HCT116 (cell line): ENCODE measurements around the gene ZNRF3.

Experiments used
- CTCF ChIP-seq, 3 experiments: fragments of 200-600 bp in 1 of 3; sonication (generic) in 1 of 3; IDR thresholded peaks in 2 of 3; conservative IDR thresholded peaks in 1 of 3; 2 replicates each; pipeline ENCODE4 v1.5.1; 2012 to 2017; ENCODE audit warnings: low read depth in 2 of 3, low read length in 2 of 3, antibody characterized with exemption in 1 of 3, borderline replicate concordance in 1 of 3, control low read depth in 1 of 3, mild to moderate bottlenecking in 1 of 3, mixed read lengths in 1 of 3, mixed run types in 1 of 3, moderate library complexity in 1 of 3; ENCODE audit not compliant: insufficient read depth in 1 of 3
- POLR2AphosphoS5 ChIP-seq: IDR thresholded peaks from 2 replicates; pipeline ENCODE4 v1.6.1; 2011; ENCODE audit warnings: mild to moderate bottlenecking, low read depth, low read length, moderate library complexity
- ZFX ChIP-seq: fragments of 450-650 bp; IDR thresholded peaks from 2 replicates; pipeline ENCODE4 v1.6.1; 2017

- TF ChIP-seq ZFX (no peak), POLR2AphosphoS5 (no peak), CTCF (IDR thresholded peaks at IDR 0.05 in 2 of 3, conservative IDR thresholded peaks at IDR 0.05 in 1 of 3; ENCODE audit: borderline replicate concordance in 1 of 3, insufficient read depth in 1 of 3, low read depth in 2 of 3, low read length in 2 of 3) (no peak)
Measured at GRCh38 chr22:29012101-29012433, 128.7 kb downstream of the ZNRF3 start.
